CD14-positive monocyte (primary cell): ENCODE results near the gene ATP5PO. TPM values are rescaled to one million over a fixed set of nuclear protein-coding genes. Genes with fewer than 3 reads are reported as not detected.

Experiments used
- DNase-seq, 3 donors: peaks; one replicate each; pipeline ENCODE4 v3.0.0-alpha.2; 2011 to 2022
- H2AFZ ChIP-seq: 2 replicates; pipeline ENCODE4 v1.6.0; 2012; ENCODE audit warnings: mild to moderate bottlenecking, low read depth, low read length, inconsistent platforms; ENCODE audit not compliant: insufficient read depth, poor library complexity, severe bottlenecking
- H3K27ac ChIP-seq, 2 donors: 1 replicate in 1 of 2; 2 replicates in 1 of 2; pipeline ENCODE4 v1.5.1; 2012 to 2013; ENCODE audit warnings: low read length in 2 of 2, control low read depth in 1 of 2, inconsistent platforms in 1 of 2, low read depth in 1 of 2, mild to moderate bottlenecking in 1 of 2
- H3K27me3 ChIP-seq, 2 donors: one replicate each; pipeline versions ENCODE4 v1.6.0 to v1.6.1; 2011 to 2013; ENCODE audit warnings: low read length in 2 of 2; ENCODE audit not compliant: control insufficient read depth in 2 of 2, insufficient read depth in 2 of 2
- H3K36me3 ChIP-seq, 2 donors: replicated peaks in 1 of 2; 1 replicate in 1 of 2; 2 replicates in 1 of 2; pipeline versions ENCODE4 v1.5.1 to v1.6.1; 2012 to 2013; ENCODE audit warnings: low read length in 2 of 2, control low read depth in 1 of 2, inconsistent platforms in 1 of 2, mild to moderate bottlenecking in 1 of 2; ENCODE audit not compliant: insufficient read depth in 2 of 2, control insufficient read depth in 1 of 2
- H3K4me1 ChIP-seq, 2 donors: 1 replicate in 1 of 2; 2 replicates in 1 of 2; pipeline versions ENCODE4 v1.5.1 to v1.6.1; 2012 to 2013; ENCODE audit warnings: low read length in 2 of 2, control low read depth in 1 of 2, inconsistent platforms in 1 of 2, mild to moderate bottlenecking in 1 of 2, moderate library complexity in 1 of 2; ENCODE audit not compliant: insufficient read depth in 2 of 2, control insufficient read depth in 1 of 2
- H3K4me2 ChIP-seq: replicated peaks from 2 replicates; pipeline ENCODE3; 2012; ENCODE audit warnings: low read length, moderate library complexity, mild to moderate bottlenecking; ENCODE audit not compliant: poor library complexity, severe bottlenecking; ENCODE audit errors: extremely low read depth
- H3K4me3 ChIP-seq, 3 experiments: fragments of 200-600 bp in 1 of 3; sonication (generic) in 1 of 3; replicated peaks in 1 of 3; 1 replicate in 2 of 3; 2 replicates in 1 of 3; pipeline ENCODE4 v1.5.1; 2011 to 2013; ENCODE audit warnings: low read length in 3 of 3, mild to moderate bottlenecking in 3 of 3, control low read depth in 2 of 3, low read depth in 2 of 3, inconsistent platforms in 1 of 3, moderate library complexity in 1 of 3
- H3K79me2 ChIP-seq: 2 replicates; pipeline ENCODE4 v1.6.0; 2012; ENCODE audit warnings: mild to moderate bottlenecking, control low read depth, inconsistent platforms, low read length, moderate library complexity; ENCODE audit not compliant: insufficient read depth
- H3K9ac ChIP-seq: 2 replicates; pipeline ENCODE4 v1.6.0; 2017; ENCODE audit warnings: low read length, mild to moderate bottlenecking; ENCODE audit not compliant: insufficient read depth, poor library complexity, severe bottlenecking
- H3K9me3 ChIP-seq, 2 donors: replicated peaks in 1 of 2; 1 replicate in 1 of 2; 2 replicates in 1 of 2; pipeline versions ENCODE4 v1.5.1 to v1.6.1; 2012 to 2013; ENCODE audit warnings: low read length in 2 of 2, control low read depth in 1 of 2; ENCODE audit not compliant: control insufficient read depth in 1 of 2, insufficient read depth in 1 of 2
- H4K20me1 ChIP-seq: 2 replicates; pipeline ENCODE4 v1.6.0; 2012; ENCODE audit warnings: mild to moderate bottlenecking, low read length, control low read depth, moderate library complexity; ENCODE audit not compliant: insufficient read depth
- H3K27ac Mint-ChIP-seq, 7 donors: one replicate each; pipeline ENCODE4 v1.8.0; 2020; ENCODE audit warnings: mild to moderate bottlenecking in 7 of 7, mixed read lengths in 7 of 7, moderate library complexity in 6 of 7, inconsistent platforms in 2 of 7
- H3K27me3 Mint-ChIP-seq, 3 donors: one replicate each; pipeline ENCODE4 v1.8.0; 2021 to 2022; ENCODE audit warnings: low read depth in 3 of 3, mild to moderate bottlenecking in 3 of 3, mixed read lengths in 3 of 3, moderate library complexity in 3 of 3, inconsistent platforms in 1 of 3
- H3K36me3 Mint-ChIP-seq, 2 donors: one replicate each; pipeline ENCODE4 v1.8.0; 2020; ENCODE audit warnings: mixed read lengths in 2 of 2, inconsistent platforms in 1 of 2, mild to moderate bottlenecking in 1 of 2
- H3K4me1 Mint-ChIP-seq: one replicate; pipeline ENCODE4 v1.8.0; 2020; ENCODE audit warnings: mild to moderate bottlenecking, mixed read lengths
- H3K4me3 Mint-ChIP-seq, 2 donors: one replicate each; pipeline ENCODE4 v1.8.0; 2020; ENCODE audit warnings: mild to moderate bottlenecking in 2 of 2, mixed read lengths in 2 of 2, moderate library complexity in 1 of 2
- H3K9me3 Mint-ChIP-seq, 7 donors: one replicate each; pipeline ENCODE4 v1.8.0; 2020 to 2022; ENCODE audit warnings: mixed read lengths in 7 of 7, mild to moderate bottlenecking in 6 of 7, moderate library complexity in 6 of 7, inconsistent platforms in 2 of 7
- WGBS: methylation state at CpG from one replicate; pipeline ENCODE4 v1.1.5; 2013; ENCODE audit warnings: missing lambda C conversion rate; ENCODE audit not compliant: insufficient coverage; 5-methylcytosine and 5-hydroxymethylcytosine counted together
- intact Hi-C, 2 donors: fragments of 100-400 bp; cut with micrococcal nuclease; formaldehyde crosslinking; loops; one replicate each; pipeline versions ENCODE4 v1.15.0 to v1.15.1; 2023
- polyA plus RNA-seq, 3 donors: library from polyadenylated mRNA; depleted of rRNA in 1 of 3; unstranded in 2 of 3; stranded (reverse) in 1 of 3; fragments of 300-500 nt in 2 of 3; fragments of >200 nt in 1 of 3; fragmentation: Illumina TruSeq in 2 of 3; gene quantifications; 1 replicate in 2 of 3; 2 replicates in 1 of 3; pipeline ENCODE4 v1.2.3, GENCODE V29; 2012 to 2021
- TF ChIP-seq, protein P1 (sequence below): fragments of 200-600 bp; IDR thresholded peaks from one replicate; pipeline ENCODE4 v1.8.0; 2022; ENCODE audit warnings: antibody characterized with exemption, mild to moderate bottlenecking

The ATP5PO gene
- polyA plus RNA-seq, 3 donors, result 153 to 397 (median 393) TPM

DNA sequence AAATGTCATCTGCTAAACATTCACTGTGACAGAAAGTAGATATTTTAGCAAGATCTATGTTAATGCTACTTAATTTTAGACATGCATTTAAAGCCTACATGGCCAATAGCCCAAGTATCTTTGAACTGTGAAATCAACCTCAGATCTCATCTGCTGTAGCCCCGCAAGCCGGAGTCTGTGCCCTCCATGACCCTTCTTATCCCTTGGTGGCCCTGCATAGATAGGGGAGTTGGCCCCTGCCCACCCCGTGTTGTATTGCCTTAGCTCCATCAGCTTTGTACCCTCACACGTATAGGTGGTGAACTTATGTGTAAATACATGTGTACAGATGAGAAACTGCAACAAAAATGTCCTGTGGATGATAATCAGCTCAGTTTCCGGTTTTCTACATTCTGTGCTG, 18.5 kb downstream of the ATP5PO start:
- Histone ChIP-seq H3K4me1 (peaks cover 8 to 9% of the 10 kb centered on the region in 2 donors), H3K27ac (no peak overlapping the region), H3K79me2 (no peaks in the 10 kb centered on the region), H3K9ac (no peak overlapping the region), H3K9me3 (no peaks in the 10 kb centered on the region), H3K4me2 (no peak overlapping the region), H3K36me3 (peaks cover 4 to 31% of the 10 kb centered on the region in 2 donors), H4K20me1 (no peaks in the 10 kb centered on the region), H2AFZ (no peak overlapping the region), H3K4me3 (no peak overlapping the region), H3K27me3 (no peaks in the 10 kb centered on the region)
- Mint-ChIP-seq H3K27me3 (peaks cover 3 to 8% (median 6%) of the 10 kb centered on the region in 3 donors), H3K36me3 (peaks cover 13 to 23% of the 10 kb centered on the region in 2 donors), H3K27ac (no peak overlapping the region), H3K9me3 (no peaks in the 10 kb centered on the region), H3K4me3 (no peak overlapping the region), H3K4me1 (peaks cover 13% of the 10 kb centered on the region)
- intact Hi-C loops, result no loop called here
- DNase-seq, result no peak
- TF ChIP-seq, protein P1, sequence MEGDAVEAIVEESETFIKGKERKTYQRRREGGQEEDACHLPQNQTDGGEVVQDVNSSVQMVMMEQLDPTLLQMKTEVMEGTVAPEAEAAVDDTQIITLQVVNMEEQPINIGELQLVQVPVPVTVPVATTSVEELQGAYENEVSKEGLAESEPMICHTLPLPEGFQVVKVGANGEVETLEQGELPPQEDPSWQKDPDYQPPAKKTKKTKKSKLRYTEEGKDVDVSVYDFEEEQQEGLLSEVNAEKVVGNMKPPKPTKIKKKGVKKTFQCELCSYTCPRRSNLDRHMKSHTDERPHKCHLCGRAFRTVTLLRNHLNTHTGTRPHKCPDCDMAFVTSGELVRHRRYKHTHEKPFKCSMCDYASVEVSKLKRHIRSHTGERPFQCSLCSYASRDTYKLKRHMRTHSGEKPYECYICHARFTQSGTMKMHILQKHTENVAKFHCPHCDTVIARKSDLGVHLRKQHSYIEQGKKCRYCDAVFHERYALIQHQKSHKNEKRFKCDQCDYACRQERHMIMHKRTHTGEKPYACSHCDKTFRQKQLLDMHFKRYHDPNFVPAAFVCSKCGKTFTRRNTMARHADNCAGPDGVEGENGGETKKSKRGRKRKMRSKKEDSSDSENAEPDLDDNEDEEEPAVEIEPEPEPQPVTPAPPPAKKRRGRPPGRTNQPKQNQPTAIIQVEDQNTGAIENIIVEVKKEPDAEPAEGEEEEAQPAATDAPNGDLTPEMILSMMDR, result no peak
- 100% methylated on average over 2 of the region's 5 CpGs for WGBS

DNA sequence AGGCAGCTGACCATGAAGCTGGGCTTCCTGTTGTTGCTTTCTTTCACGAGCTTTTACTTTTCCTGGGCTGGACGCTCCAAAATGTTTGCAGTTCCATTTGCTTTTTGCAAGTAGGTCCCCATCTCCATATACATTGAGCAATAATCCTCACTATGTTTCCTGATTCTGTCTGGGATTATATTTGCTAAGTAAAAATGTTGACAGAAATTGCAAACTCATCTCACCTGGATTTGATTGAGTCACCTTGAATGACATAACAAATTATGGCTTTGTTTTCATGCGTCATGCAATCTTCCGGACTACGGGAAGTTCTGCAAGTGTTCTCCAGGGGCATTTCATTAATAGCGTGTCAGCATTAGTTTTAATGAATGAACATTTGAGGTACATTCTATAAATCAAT, 18.9 kb downstream of the ATP5PO start:
- Histone ChIP-seq H3K9ac (no peak overlapping the region), H3K27me3 (no peaks in the 10 kb centered on the region), H3K9me3 (no peaks in the 10 kb centered on the region), H3K79me2 (no peaks in the 10 kb centered on the region), H3K36me3 (peaks cover 0 to 26% of the 10 kb centered on the region in 2 donors), H3K4me1 (peaks cover 8 to 9% of the 10 kb centered on the region in 2 donors), H3K27ac (no peak overlapping the region), H3K4me2 (no peak overlapping the region), H2AFZ (no peak overlapping the region), H3K4me3 (no peak overlapping the region), H4K20me1 (no peaks in the 10 kb centered on the region)
- Mint-ChIP-seq H3K4me1 (peaks cover 13% of the 10 kb centered on the region), H3K9me3 (no peaks in the 10 kb centered on the region), H3K4me3 (no peak overlapping the region), H3K36me3 (peaks cover 9 to 19% of the 10 kb centered on the region in 2 donors), H3K27me3 (peaks cover 3 to 8% (median 6%) of the 10 kb centered on the region in 3 donors), H3K27ac (no peak overlapping the region)
- WGBS, result no CpG with 5 or more reads among the region's 6 CpGs
- intact Hi-C loops, result no loop called here
- TF ChIP-seq, protein P1, result no peak
- no peak for DNase-seq
